ENCODE measurements around the gene LAMA5.

Gene LAMA5

DNA sequence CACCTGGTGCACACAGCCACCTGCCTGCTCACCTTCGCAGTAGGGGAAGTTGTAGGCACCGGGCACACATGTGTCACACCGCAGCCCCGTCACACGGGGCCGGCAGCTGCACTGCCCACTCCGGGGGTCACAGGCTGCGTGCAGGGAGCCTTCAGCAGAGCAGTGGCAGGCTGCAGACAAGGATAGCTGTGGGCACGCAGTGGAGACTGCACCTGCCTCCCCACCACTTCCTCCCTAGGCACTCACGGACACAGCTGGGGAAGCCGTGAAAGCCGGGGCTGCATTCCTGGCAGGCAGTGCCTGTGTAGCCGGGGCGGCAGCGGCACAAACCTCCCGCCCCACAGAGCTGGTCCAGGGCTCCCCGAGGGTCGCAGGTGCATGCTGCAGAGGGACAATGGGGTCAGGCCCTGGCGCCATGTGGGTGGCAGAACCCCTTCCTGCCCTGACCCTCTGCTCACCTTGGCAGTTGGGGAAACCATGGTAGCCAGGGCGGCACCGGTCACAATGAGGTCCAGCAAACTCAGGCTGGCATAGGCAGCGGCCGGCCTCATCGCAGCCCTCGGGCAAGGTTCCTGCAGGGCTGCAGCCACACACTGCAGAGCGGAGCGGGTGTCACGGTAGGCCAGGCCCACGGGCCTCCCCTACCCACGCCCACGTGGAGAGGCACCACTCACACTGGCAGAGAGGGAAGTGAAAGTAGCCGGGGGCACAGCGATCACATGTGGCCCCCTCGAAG, 29.4 kb downstream of the LAMA5 start:
- TF ChIP-seq, protein P1, sequence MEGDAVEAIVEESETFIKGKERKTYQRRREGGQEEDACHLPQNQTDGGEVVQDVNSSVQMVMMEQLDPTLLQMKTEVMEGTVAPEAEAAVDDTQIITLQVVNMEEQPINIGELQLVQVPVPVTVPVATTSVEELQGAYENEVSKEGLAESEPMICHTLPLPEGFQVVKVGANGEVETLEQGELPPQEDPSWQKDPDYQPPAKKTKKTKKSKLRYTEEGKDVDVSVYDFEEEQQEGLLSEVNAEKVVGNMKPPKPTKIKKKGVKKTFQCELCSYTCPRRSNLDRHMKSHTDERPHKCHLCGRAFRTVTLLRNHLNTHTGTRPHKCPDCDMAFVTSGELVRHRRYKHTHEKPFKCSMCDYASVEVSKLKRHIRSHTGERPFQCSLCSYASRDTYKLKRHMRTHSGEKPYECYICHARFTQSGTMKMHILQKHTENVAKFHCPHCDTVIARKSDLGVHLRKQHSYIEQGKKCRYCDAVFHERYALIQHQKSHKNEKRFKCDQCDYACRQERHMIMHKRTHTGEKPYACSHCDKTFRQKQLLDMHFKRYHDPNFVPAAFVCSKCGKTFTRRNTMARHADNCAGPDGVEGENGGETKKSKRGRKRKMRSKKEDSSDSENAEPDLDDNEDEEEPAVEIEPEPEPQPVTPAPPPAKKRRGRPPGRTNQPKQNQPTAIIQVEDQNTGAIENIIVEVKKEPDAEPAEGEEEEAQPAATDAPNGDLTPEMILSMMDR (conservative IDR thresholded peaks at IDR 0.05; ENCODE audit: low read length) = no peak
- no peak overlapping the region for H3K4me3 ChIP-seq (ENCODE audit: low read length)
- no peak for DNase-seq (ENCODE audit: low read depth)

DNA sequence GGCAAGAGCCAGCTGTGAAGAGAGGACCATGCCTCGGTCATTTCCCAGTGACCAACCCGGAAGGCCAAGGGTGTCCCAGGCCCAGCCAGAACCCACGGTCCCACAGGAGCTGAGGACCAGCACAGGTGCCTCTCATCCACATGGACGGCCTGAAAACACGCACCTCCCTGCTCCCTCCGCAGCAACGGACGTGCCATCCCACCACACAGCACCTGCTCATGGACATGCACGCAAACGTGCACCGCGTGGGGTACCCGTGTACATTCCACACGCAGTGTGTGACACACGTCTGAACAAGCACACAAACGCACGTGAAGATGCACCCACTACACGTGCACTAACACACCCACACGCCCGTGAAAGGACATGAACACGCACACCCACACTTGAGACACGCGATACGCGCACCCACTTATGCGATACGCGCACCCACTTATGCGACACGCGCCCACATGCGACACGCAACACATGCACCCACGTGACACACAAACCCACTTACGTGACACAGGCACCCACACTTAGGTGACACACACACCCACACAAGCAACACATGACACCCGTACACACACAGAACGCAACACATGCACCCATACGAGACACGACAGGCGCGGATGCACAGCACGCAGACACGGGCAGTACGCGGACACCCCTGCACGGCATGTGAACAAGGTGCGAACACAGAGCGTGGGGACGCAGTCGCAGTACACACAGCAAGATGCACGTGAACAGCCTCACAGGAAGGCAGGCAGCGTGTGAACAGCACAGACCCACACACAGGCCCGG, 30.1 kb downstream of the LAMA5 start:
- H3K4me3 ChIP-seq (ENCODE audit: low read length) = no peak overlapping the region
- TF ChIP-seq, protein P1 (conservative IDR thresholded peaks at IDR 0.05; ENCODE audit: low read length) = no peak

DNA sequence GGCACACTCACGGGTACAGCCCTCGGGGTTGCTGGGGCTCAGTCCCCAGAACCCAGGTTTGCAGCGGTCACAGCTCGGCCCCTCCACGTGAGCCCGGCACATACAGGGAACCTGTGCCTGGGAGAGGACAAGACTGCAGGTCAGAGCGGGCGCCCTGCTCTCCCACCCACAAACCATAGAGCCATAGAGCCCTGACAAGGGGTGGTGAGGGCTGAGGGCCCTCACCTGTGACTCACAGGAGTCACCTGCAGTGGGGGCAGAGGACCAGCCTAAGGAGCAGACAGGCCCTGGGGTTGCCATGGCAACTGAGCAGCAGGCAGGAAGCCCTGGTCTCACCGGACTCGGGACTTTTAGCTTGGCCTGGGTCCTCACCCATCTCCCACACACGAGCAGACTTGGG, 30.8 kb downstream of the LAMA5 start:
- DNase-seq (ENCODE audit: low read depth) = no peak
- TF ChIP-seq, protein P1 (conservative IDR thresholded peaks at IDR 0.05; ENCODE audit: low read length) = no peak
- no peak overlapping the region for H3K4me3 ChIP-seq (ENCODE audit: low read length)

More for the DNA sequence above, 30.1 kb downstream of the LAMA5 start:
- no peak for DNase-seq (ENCODE audit: low read depth)

DNA sequence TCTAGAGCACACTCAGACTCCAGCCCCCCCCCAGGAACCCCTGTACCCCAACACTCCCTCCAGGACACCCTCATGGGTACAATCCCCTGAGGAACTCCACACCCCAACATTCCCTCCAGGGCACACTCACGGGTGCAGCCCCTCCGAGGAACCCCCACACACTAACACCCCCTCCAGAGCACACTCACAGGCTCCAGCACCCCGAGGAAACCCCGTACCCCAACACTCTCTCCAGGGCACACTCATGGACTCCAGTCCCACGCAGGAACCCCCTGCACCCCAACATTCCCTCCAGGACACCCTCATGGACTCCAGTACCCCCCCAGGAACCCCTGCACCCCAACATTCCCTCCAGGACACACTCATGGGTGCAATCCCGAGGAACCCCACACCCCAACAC, 31.6 kb downstream of the LAMA5 start:
- no peak for DNase-seq (ENCODE audit: low read depth)
- no peak overlapping the region for H3K4me3 ChIP-seq (ENCODE audit: low read length)
- TF ChIP-seq, protein P1 (conservative IDR thresholded peaks at IDR 0.05; ENCODE audit: low read length) = no peak

DNA sequence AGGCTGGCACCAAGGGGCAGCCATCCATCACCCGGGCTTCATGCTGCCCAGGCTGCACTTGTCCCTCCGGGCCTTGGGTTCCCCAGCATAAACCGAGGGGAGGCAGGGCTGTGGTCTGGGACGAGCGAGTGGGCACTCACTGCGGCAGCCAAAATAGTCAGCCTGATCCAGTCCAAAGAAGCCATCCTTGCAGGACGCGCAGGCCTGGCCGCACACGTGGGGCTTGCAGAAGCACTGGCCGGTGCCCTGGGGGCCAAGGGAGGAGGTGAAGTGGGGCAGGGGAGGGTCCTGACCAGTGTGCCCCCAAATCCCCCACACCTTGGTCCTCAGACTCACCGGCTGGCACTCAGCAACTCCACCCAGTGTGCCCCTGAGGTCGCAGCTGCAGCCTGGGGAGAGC, 32.2 kb downstream of the LAMA5 start:
- no peak overlapping the region for H3K4me3 ChIP-seq (ENCODE audit: low read length)
- TF ChIP-seq, protein P1 (conservative IDR thresholded peaks at IDR 0.05; ENCODE audit: low read length) = no peak
- no peak for DNase-seq (ENCODE audit: low read depth)

DNA sequence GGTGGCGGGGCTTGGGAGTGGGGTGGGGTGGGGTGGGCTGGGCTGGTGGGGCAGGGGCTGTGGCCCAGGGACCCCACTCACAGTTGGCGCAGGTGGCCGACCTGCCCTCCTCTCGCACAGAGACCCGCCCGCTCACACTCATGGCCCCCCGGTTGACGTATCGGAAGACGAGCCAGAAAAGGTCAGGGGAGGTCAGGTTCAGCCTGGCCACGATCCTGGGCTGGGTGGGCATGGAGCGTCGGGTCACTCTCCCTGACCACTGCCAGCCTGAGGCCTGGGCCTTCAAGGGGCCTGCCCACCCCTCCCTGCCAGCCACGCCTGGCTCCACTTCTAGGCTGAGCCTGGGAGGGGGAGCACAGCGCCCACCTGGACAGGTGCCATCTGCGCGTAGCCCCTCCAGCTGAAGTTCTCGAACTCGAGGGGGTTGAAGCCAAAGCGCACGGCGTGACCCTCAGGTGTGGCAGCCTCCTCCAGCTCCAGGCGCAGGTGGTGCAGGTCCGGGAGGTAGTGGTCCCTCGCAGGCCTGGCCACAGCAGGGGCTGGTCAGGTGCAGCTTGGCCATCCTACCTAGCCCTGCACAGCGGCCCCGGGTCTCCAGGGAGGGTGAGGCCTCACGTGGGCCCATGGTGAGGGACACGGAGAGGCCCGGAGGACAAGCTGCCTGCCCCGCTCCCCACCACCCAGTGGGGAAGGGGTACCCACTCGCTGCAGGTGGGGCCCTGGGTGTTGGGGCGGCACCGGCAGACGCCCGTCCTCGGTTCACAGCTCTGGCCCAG, 33.1 kb downstream of the LAMA5 start:
- DNase-seq (ENCODE audit: low read depth) = no peak
- TF ChIP-seq, protein P1 (conservative IDR thresholded peaks at IDR 0.05; ENCODE audit: low read length) = no peak

More for the DNA sequence above, 33.1 kb downstream of the LAMA5 start:
- no peak overlapping the region for H3K4me3 ChIP-seq (ENCODE audit: low read length)
